Astrocyte (in vitro differentiated cells and primary cell): Measurements from ENCODE around the gene VRK2. TPM values are rescaled to one million over a fixed set of nuclear protein-coding genes. Genes with fewer than 3 reads are reported as not detected.
A peak's percentile ranks its signal among the peaks of the same experiment; 100 is the strongest.

Experiments
- DNase-seq: peaks from one replicate; pipeline ENCODE4 v3.0.0-alpha.2; 2010; ENCODE audit warnings: low read depth
- FAIRE-seq: peaks from 2 replicates; lab custom pipeline; 2011; peaks lifted over from hg19 to GRCh38; lab: Jason Lieb, UNC
- H2AFZ ChIP-seq: 2 replicates; pipeline ENCODE4 v1.6.0; 2012; ENCODE audit warnings: low read depth, low read length, inconsistent platforms
- H3K27ac ChIP-seq: 2 replicates; pipeline ENCODE4 v1.5.1; 2011; ENCODE audit warnings: low read depth, low read length, inconsistent platforms
- H3K27me3 ChIP-seq: 2 replicates; pipeline ENCODE4 v1.6.0; 2011; ENCODE audit warnings: low read length, inconsistent platforms; ENCODE audit not compliant: insufficient read depth
- H3K36me3 ChIP-seq: 2 replicates; pipeline ENCODE4 v1.5.1; 2011; ENCODE audit warnings: low read length, inconsistent platforms; ENCODE audit not compliant: insufficient read depth
- H3K4me1 ChIP-seq: 2 replicates; pipeline ENCODE4 v1.5.1; 2011; ENCODE audit warnings: low read length, inconsistent platforms; ENCODE audit not compliant: insufficient read depth
- H3K4me2 ChIP-seq: 2 replicates; pipeline ENCODE4 v1.6.0; 2012; ENCODE audit warnings: low read length, inconsistent platforms
- H3K4me3 ChIP-seq: 2 replicates; pipeline ENCODE4 v1.5.1; 2011; ENCODE audit warnings: low read depth, mild to moderate bottlenecking, low read length, inconsistent platforms; ENCODE audit not compliant: insufficient read depth
- H3K79me2 ChIP-seq: 2 replicates; pipeline ENCODE4 v1.6.0; 2012; ENCODE audit warnings: mild to moderate bottlenecking, low read length, inconsistent platforms; ENCODE audit not compliant: insufficient read depth
- H3K9ac ChIP-seq: 2 replicates; pipeline ENCODE4 v1.6.0; 2012; ENCODE audit warnings: mild to moderate bottlenecking, low read length, inconsistent platforms
- H3K9me3 ChIP-seq: 2 replicates; pipeline ENCODE4 v1.5.1; 2012; ENCODE audit warnings: low read depth, mild to moderate bottlenecking, low read length, inconsistent platforms; ENCODE audit not compliant: insufficient read depth
- H4K20me1 ChIP-seq: 2 replicates; pipeline ENCODE4 v1.6.0; 2012; ENCODE audit warnings: low read length, inconsistent platforms; ENCODE audit not compliant: insufficient read depth
- H3K27ac Mint-ChIP-seq: one replicate; pipeline ENCODE4 v1.8.0; 2021; ENCODE audit warnings: mild to moderate bottlenecking, mixed read lengths; ENCODE audit not compliant: unreplicated experiment
- H3K27me3 Mint-ChIP-seq: one replicate; pipeline ENCODE4 v1.8.0; 2021; ENCODE audit warnings: low read depth, mixed read lengths; ENCODE audit not compliant: unreplicated experiment
- H3K36me3 Mint-ChIP-seq: one replicate; pipeline ENCODE4 v1.8.0; 2021; ENCODE audit warnings: low read depth, mixed read lengths; ENCODE audit not compliant: unreplicated experiment
- H3K4me1 Mint-ChIP-seq: one replicate; pipeline ENCODE4 v1.8.0; 2021; ENCODE audit warnings: low read depth, mixed read lengths; ENCODE audit not compliant: unreplicated experiment
- H3K4me3 Mint-ChIP-seq: one replicate; pipeline ENCODE4 v1.8.0; 2021; ENCODE audit warnings: mild to moderate bottlenecking, moderate library complexity, mixed read lengths; ENCODE audit not compliant: unreplicated experiment
- H3K9me3 Mint-ChIP-seq: one replicate; pipeline ENCODE4 v1.8.0; 2021; ENCODE audit warnings: mild to moderate bottlenecking, mixed read lengths; ENCODE audit not compliant: unreplicated experiment
- EZH2 ChIP-seq: IDR thresholded peaks from 2 replicates; pipeline ENCODE4 v1.6.1; 2012; ENCODE audit warnings: mild to moderate bottlenecking, low read length, inconsistent platforms; ENCODE audit not compliant: insufficient read depth
- total RNA-seq: library from RNA; stranded (reverse); gene quantifications from 2 replicates; pipeline ENCODE4 v1.2.1, GENCODE V29; 2021
- TF ChIP-seq, protein P1 (sequence below): IDR thresholded peaks from 2 replicates; pipeline ENCODE4 v1.5.1; 2011; ENCODE audit warnings: low read depth, mild to moderate bottlenecking, inconsistent platforms, low read length, moderate library complexity; ENCODE audit not compliant: insufficient read depth

VRK2 gene
- total RNA-seq, 1 donor from 2014 or later = 28.6 TPM

DNA sequence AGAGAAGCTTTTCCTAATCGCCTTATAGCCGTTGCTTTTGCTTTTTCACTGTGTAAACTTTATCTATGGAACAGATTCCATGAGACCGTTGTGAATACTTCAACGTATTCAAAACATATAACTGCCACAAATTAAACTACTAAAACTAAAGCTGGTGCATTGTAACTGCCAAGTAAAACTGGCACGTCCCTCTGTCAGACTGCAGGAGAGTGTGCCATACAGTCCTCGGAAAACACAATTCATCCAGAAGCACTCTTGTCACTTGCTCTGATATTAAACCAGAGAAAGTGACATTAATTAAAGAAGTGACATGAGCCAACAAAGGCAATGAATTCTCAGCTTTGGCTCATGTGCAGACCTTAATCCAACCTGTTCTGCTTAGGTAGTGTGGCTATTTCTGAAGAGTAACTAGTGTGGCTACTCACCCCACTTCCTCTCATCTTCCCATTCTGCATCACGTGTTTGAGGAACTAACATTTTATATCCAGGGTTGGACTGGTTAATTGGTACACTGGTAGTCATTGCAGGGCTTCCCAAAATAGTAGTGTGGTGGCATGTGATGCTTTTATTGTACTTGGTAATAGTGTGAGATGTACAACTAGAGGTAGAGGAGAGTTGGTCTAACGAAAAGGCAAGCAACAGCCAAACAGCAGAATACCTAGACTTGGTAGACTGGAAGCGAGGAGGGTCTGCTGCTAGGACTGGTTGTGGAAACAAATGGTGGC is 9.7 kb downstream of the VRK2 start:
- H3K9ac ChIP-seq = no peak overlapping the region
- no peak overlapping the region for H3K27ac Mint-ChIP-seq
- H4K20me1 ChIP-seq = no peaks in the 10 kb centered on the region
- FAIRE-seq = no peak
- peaks cover 4% of the 10 kb centered on the region for H3K36me3 Mint-ChIP-seq
- H3K4me1 Mint-ChIP-seq = peaks cover 3% of the 10 kb centered on the region
- no peaks in the 10 kb centered on the region for H3K9me3 Mint-ChIP-seq
- H3K27me3 ChIP-seq = no peaks in the 10 kb centered on the region
- H3K27ac ChIP-seq = no peak overlapping the region
- no peaks in the 10 kb centered on the region for H3K9me3 ChIP-seq
- H3K4me2 ChIP-seq = no peak overlapping the region
- H3K27me3 Mint-ChIP-seq = no peaks in the 10 kb centered on the region
- H3K4me3 Mint-ChIP-seq = no peak overlapping the region
- H3K4me3 ChIP-seq = no peak overlapping the region
- no peak overlapping the region for H2AFZ ChIP-seq
- H3K4me1 ChIP-seq = no peaks in the 10 kb centered on the region
- TF ChIP-seq, protein P1, sequence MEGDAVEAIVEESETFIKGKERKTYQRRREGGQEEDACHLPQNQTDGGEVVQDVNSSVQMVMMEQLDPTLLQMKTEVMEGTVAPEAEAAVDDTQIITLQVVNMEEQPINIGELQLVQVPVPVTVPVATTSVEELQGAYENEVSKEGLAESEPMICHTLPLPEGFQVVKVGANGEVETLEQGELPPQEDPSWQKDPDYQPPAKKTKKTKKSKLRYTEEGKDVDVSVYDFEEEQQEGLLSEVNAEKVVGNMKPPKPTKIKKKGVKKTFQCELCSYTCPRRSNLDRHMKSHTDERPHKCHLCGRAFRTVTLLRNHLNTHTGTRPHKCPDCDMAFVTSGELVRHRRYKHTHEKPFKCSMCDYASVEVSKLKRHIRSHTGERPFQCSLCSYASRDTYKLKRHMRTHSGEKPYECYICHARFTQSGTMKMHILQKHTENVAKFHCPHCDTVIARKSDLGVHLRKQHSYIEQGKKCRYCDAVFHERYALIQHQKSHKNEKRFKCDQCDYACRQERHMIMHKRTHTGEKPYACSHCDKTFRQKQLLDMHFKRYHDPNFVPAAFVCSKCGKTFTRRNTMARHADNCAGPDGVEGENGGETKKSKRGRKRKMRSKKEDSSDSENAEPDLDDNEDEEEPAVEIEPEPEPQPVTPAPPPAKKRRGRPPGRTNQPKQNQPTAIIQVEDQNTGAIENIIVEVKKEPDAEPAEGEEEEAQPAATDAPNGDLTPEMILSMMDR = no peak
- no peak for TF ChIP-seq EZH2
- DNase-seq = no peak
- H3K36me3 ChIP-seq = peaks cover 3% of the 10 kb centered on the region
- no peaks in the 10 kb centered on the region for H3K79me2 ChIP-seq

GRCh38 chr2:58057707-58058530 is 11.3 kb downstream of the VRK2 start:
- Histone ChIP-seq H3K27me3 (no peaks in the 10 kb centered on the region), H3K36me3 (peaks cover 3% of the 10 kb centered on the region), H3K27ac (no peak overlapping the region), H3K4me3 (no peak overlapping the region), H3K9me3 (no peaks in the 10 kb centered on the region), H4K20me1 (no peaks in the 10 kb centered on the region), H3K4me1 (no peaks in the 10 kb centered on the region), H3K4me2 (no peak overlapping the region), H2AFZ (no peak overlapping the region), H3K79me2 (no peaks in the 10 kb centered on the region), H3K9ac (no peak overlapping the region)
- DNase-seq (no peak), FAIRE-seq (peak; percentile 17)
- TF ChIP-seq EZH2 = no peak
- TF ChIP-seq, protein P1 = no peak
- H3K9me3 Mint-ChIP-seq = no peaks in the 10 kb centered on the region
- no peak overlapping the region for H3K27ac Mint-ChIP-seq
- H3K36me3 Mint-ChIP-seq = peaks cover 7% of the 10 kb centered on the region
- peaks cover 3% of the 10 kb centered on the region for H3K4me1 Mint-ChIP-seq
- H3K27me3 Mint-ChIP-seq = no peaks in the 10 kb centered on the region
- H3K4me3 Mint-ChIP-seq = no peak overlapping the region
